MM.1S (cell line): ENCODE data around the gene VSTM5.

ENCODE experiments used
- EZH2 ChIP-seq: fragments of 300-600 bp; sonication (generic); optimal IDR thresholded peaks from 2 replicates; pipeline ENCODE3; 2017; ENCODE audit warnings: low read depth, mild to moderate bottlenecking, antibody characterized with exemption, low read length, mixed read lengths
- EZH2phosphoT487 ChIP-seq: fragments of 300-600 bp; sonication (generic); IDR thresholded peaks from 2 replicates; pipeline ENCODE4 v1.6.1; 2018; ENCODE audit warnings: antibody characterized with exemption, low read length
- TF ChIP-seq, protein P1 (sequence below): fragments of 300-600 bp; sonication (generic); IDR thresholded peaks from 2 replicates; pipeline ENCODE4 v1.5.1; 2016; ENCODE audit warnings: antibody characterized with exemption, low read length, mixed read lengths

GRCh38 chr11:93804879-93805278 lies 45.5 kb downstream of the VSTM5 start:
- TF ChIP-seq, protein P1, sequence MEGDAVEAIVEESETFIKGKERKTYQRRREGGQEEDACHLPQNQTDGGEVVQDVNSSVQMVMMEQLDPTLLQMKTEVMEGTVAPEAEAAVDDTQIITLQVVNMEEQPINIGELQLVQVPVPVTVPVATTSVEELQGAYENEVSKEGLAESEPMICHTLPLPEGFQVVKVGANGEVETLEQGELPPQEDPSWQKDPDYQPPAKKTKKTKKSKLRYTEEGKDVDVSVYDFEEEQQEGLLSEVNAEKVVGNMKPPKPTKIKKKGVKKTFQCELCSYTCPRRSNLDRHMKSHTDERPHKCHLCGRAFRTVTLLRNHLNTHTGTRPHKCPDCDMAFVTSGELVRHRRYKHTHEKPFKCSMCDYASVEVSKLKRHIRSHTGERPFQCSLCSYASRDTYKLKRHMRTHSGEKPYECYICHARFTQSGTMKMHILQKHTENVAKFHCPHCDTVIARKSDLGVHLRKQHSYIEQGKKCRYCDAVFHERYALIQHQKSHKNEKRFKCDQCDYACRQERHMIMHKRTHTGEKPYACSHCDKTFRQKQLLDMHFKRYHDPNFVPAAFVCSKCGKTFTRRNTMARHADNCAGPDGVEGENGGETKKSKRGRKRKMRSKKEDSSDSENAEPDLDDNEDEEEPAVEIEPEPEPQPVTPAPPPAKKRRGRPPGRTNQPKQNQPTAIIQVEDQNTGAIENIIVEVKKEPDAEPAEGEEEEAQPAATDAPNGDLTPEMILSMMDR, result no peak
- TF ChIP-seq EZH2 (no peak), EZH2phosphoT487 (no peak)
